ENCODE results near the gene SOX5.

DNA sequence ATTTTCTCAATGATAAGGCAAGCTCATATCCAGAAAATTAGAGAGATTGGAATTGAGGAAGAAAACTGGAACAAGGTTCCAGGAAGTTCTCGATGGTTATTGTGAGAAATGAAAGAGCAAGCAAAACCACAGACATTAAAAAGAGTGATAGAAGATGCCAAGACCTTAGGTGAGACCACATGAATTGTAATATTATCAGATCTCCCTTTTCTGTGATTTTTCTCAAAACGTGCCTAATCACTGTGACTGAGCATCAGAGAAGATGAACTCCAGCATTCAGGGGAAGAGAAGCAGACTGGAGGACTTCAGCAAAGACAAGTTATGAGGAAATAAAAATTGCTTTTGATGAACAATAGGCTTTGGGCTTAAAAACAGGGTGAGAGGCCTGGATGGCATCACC is 278.8 kb downstream of the SOX5 start:
- TF ChIP-seq, protein P1, sequence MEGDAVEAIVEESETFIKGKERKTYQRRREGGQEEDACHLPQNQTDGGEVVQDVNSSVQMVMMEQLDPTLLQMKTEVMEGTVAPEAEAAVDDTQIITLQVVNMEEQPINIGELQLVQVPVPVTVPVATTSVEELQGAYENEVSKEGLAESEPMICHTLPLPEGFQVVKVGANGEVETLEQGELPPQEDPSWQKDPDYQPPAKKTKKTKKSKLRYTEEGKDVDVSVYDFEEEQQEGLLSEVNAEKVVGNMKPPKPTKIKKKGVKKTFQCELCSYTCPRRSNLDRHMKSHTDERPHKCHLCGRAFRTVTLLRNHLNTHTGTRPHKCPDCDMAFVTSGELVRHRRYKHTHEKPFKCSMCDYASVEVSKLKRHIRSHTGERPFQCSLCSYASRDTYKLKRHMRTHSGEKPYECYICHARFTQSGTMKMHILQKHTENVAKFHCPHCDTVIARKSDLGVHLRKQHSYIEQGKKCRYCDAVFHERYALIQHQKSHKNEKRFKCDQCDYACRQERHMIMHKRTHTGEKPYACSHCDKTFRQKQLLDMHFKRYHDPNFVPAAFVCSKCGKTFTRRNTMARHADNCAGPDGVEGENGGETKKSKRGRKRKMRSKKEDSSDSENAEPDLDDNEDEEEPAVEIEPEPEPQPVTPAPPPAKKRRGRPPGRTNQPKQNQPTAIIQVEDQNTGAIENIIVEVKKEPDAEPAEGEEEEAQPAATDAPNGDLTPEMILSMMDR (IDR thresholded peaks at IDR 0.05), result no peak
- TF ChIP-seq POLR2AphosphoS5 (IDR thresholded peaks at IDR 0.05) (no peak), POLR2A (IDR thresholded peaks at IDR 0.05) (no peak)

Measured in breast epithelium (tissue), 3 donors.